Stimulated activated CD8-positive, alpha-beta memory T cell treated with anti-CD3 and anti-CD28 coated beads, Interleukin-7, amount 100 ng/mL, for 24 hours (primary cell): Measurements from ENCODE around the gene CNTROB.

ENCODE experiments used
- DNase-seq: peaks from one replicate; pipeline ENCODE4 v3.0.0-alpha.2; 2020; ENCODE audit warnings: low read depth

Gene CNTROB

GRCh38 chr17:7903154-7904103 lies 28.6 kb upstream of the CNTROB start:
- DNase-seq, result no peak

GRCh38 chr17:7909089-7909488 lies 22.9 kb upstream of the CNTROB start:
- no peak for DNase-seq

- no peak for DNase-seq
Measured at GRCh38 chr17:7910281-7910680, 21.7 kb upstream of the CNTROB start.

GRCh38 chr17:7910711-7911110 lies 21.3 kb upstream of the CNTROB start:
- no peak for DNase-seq

GRCh38 chr17:7911116-7911515 lies 20.9 kb upstream of the CNTROB start:
- no peak for DNase-seq

- no peak for DNase-seq
Measured at GRCh38 chr17:7912927-7913524, 19.0 kb upstream of the CNTROB start.

GRCh38 chr17:7915179-7915610 lies 16.8 kb upstream of the CNTROB start:
- DNase-seq, result no peak

GRCh38 chr17:7915611-7916384 lies 16.2 kb upstream of the CNTROB start, which contains the start of gene RNF227:
RNF227 (minus strand) TSS chr17:7916289; CDS start chr17:7916195, 94 bp downstream.
- peak; percentile 70 for DNase-seq

- DNase-seq, result no peak
Measured at GRCh38 chr17:7916385-7916682, 15.7 kb upstream of the CNTROB start.

- no peak for DNase-seq
Measured at GRCh38 chr17:7916808-7917207, 15.2 kb upstream of the CNTROB start.

GRCh38 chr17:7922269-7922844 lies 9.6 kb upstream of the CNTROB start:
- DNase-seq, result no peak

- DNase-seq, result peak; percentile 59
Measured at GRCh38 chr17:7922845-7923628, 9.0 kb upstream of the CNTROB start.

GRCh38 chr17:7927596-7927995 lies 4.4 kb upstream of the CNTROB start:
- no peak for DNase-seq

- DNase-seq, result no peak
Measured at GRCh38 chr17:7929158-7930023, 2.6 kb upstream of the CNTROB start, which contains the start of gene KCNAB3. KCNAB3 (minus strand) TSS chr17:7929856; CDS start chr17:7929435, 421 bp downstream.

GRCh38 chr17:7930841-7931631 lies 970 bp upstream of the CNTROB start:
- DNase-seq, result no peak

GRCh38 chr17:7932483-7932891 lies 481 bp downstream of the CNTROB start:
- DNase-seq, result no peak

- DNase-seq, result no peak
Measured at GRCh38 chr17:7932949-7933348, 943 bp downstream of the CNTROB start.

- DNase-seq, result no peak
Measured at GRCh38 chr17:7935859-7936258, 3.9 kb downstream of the CNTROB start.

GRCh38 chr17:7940034-7940433 lies 8.0 kb downstream of the CNTROB start:
- no peak for DNase-seq

GRCh38 chr17:7940743-7941142 lies 8.7 kb downstream of the CNTROB start:
- DNase-seq, result no peak
